K562 (cell line): ENCODE data around the gene HMX3. TPM values are rescaled to one million over a fixed set of nuclear protein-coding genes. Genes with fewer than 3 reads are reported as not detected.
A peak's percentile ranks its signal among the peaks of the same experiment; 100 is the strongest.

Source experiments
- BCLAF1 ChIP-seq, 2 experiments: fragments of 450-650 bp in 1 of 2; IDR thresholded peaks; 2 replicates each; pipeline ENCODE4 v1.6.1; 2011 to 2017; ENCODE audit warnings: low read depth in 2 of 2, antibody characterized with exemption in 1 of 2, borderline replicate concordance in 1 of 2, low read length in 1 of 2, mild to moderate bottlenecking in 1 of 2, mixed read lengths in 1 of 2; ENCODE audit not compliant: control insufficient read depth in 1 of 2
- CSDE1 ChIP-seq, 2 experiments: fragments of 450-650 bp; IDR thresholded peaks; 2 replicates each; pipeline ENCODE4 v1.6.1; 2016; ENCODE audit warnings: mild to moderate bottlenecking in 1 of 2
- FOXA3 ChIP-seq, 2 experiments: fragments of 450-650 bp in 1 of 2; sonication (generic) in 1 of 2; formaldehyde crosslinking; IDR thresholded peaks in 1 of 2; conservative IDR thresholded peaks in 1 of 2; 2 replicates each; pipeline versions ENCODE4 v1.4.0 to v1.8.0; 2020 to 2022; ENCODE audit warnings: mild to moderate bottlenecking in 2 of 2, missing genetic modification reagents in 1 of 2
- HCFC1 ChIP-seq: IDR thresholded peaks from 2 replicates; pipeline ENCODE4 v1.6.1; 2012; ENCODE audit warnings: low read depth, low read length, improper control_type of control experiment
- MAFF ChIP-seq: IDR thresholded peaks from 2 replicates; pipeline ENCODE4 v1.6.1; 2012; ENCODE audit warnings: low read length, improper control_type of control experiment
- NCOR1 ChIP-seq: fragments of 450-650 bp; IDR thresholded peaks from 2 replicates; pipeline ENCODE4 v1.6.1; 2016; ENCODE audit warnings: mild to moderate bottlenecking, moderate library complexity
- NFIC ChIP-seq: fragments of 450-650 bp; IDR thresholded peaks from 2 replicates; pipeline ENCODE4 v1.6.1; 2017; ENCODE audit warnings: mild to moderate bottlenecking, inconsistent platforms
- PTBP1 ChIP-seq: fragments of 200-400 bp; formaldehyde crosslinking; IDR thresholded peaks from 2 replicates; pipeline ENCODE4 v1.6.1; 2017; ENCODE audit warnings: low read depth, low read length
- RBM17 ChIP-seq: fragments of 200-400 bp; formaldehyde crosslinking; IDR thresholded peaks from 2 replicates; pipeline ENCODE4 v1.6.1; 2017; ENCODE audit warnings: low read depth, mild to moderate bottlenecking, low read length, borderline replicate concordance
- RBM39 ChIP-seq: fragments of 200-400 bp; formaldehyde crosslinking; optimal IDR thresholded peaks from 2 replicates; pipeline ENCODE3; 2018; ENCODE audit warnings: low read depth, low read length
- SIN3A ChIP-seq, 2 experiments: fragments of 150-350 bp in 1 of 2; IDR thresholded peaks; 2 replicates each; pipeline ENCODE4 v1.6.1; 2011 to 2016; ENCODE audit warnings: borderline replicate concordance in 2 of 2, low read depth in 2 of 2, low read length in 2 of 2, mild to moderate bottlenecking in 2 of 2, moderate library complexity in 2 of 2; ENCODE audit not compliant: control insufficient read depth in 1 of 2
- TGIF2 ChIP-seq: sonication (generic); formaldehyde crosslinking; IDR thresholded peaks from 2 replicates; pipeline ENCODE4 v1.8.1; 2022; ENCODE audit warnings: mild to moderate bottlenecking, missing genetic modification reagents, moderate library complexity
- ZBTB7A ChIP-seq: IDR thresholded peaks from 2 replicates; pipeline ENCODE4 v1.6.1; 2011; ENCODE audit warnings: low read depth, mild to moderate bottlenecking, low read length, moderate library complexity, borderline replicate concordance; ENCODE audit not compliant: control insufficient read depth
- ZHX1 ChIP-seq: fragments of 150-350 bp; conservative IDR thresholded peaks from 2 replicates; pipeline ENCODE4 v1.6.1; 2014; ENCODE audit warnings: low read length
- ZNF174 ChIP-seq: fragments of 250-450 bp; sonication (Bioruptor Pico); IDR thresholded peaks from 2 replicates; pipeline ENCODE4 v1.4.0; 2020; ENCODE audit warnings: mild to moderate bottlenecking
- ZNF609 ChIP-seq: sonication (generic); formaldehyde crosslinking; IDR thresholded peaks from 2 replicates; pipeline ENCODE4 v1.8.1; 2023; ENCODE audit warnings: missing genetic modification reagents, mild to moderate bottlenecking, borderline replicate concordance
- ZNF695 ChIP-seq: fragments of 450-650 bp; formaldehyde crosslinking; IDR thresholded peaks from 2 replicates; pipeline ENCODE4 v1.4.0; 2020; ENCODE audit warnings: mild to moderate bottlenecking, moderate library complexity
- polyA plus RNA-seq, 8 experiments: library from polyadenylated mRNA; depleted of rRNA in 4 of 8; stranded (reverse) in 5 of 8; unstranded in 3 of 8; fragments of >200 nt; fragmentation: Nextera tagmentation in 2 of 8; fragmentation: Illumina TruSeq in 1 of 8; extraction: Ambion mirVana in 2 of 8; extraction: Trizol in 1 of 8; gene quantifications; 2 replicates each; pipeline versions ENCODE4 v1.2.1 to v1.2.3, GENCODE V29; 2011 to 2014; ENCODE audit warnings: inconsistent platforms in 1 of 8, missing spikeins in 1 of 8
- total RNA-seq, 7 experiments: library from RNA; depleted of rRNA in 6 of 7; stranded (reverse); fragments of >200 nt in 6 of 7; fragmentation: Illumina TruSeq in 2 of 7; extraction: Trizol in 2 of 7; gene quantifications; 2 replicates each; pipeline versions ENCODE4 v1.2.1 to v1.2.3, GENCODE V29; 2011 to 2021; ENCODE audit warnings: low replicate concordance in 1 of 7

Gene HMX3
- total and polyA plus RNA-seq, 9 of the 15 experiments (the other 6 are each of a cell fraction or from before 2014, with no cell fraction given): 0.55 to 43.5 (median 7.4) TPM; not detected in 2

- TF ChIP-seq ZNF695 (no peak), RBM17 (no peak), ZNF174 (no peak), NCOR1 (no peak), SIN3A (IDR thresholded peaks at IDR 0.05; ENCODE audit: borderline replicate concordance in 2 of 2, control insufficient read depth in 1 of 2, low read depth in 2 of 2, low read length in 2 of 2) (no peak), ZHX1 (no peak), RBM39 (no peak), FOXA3 (CRISPR knock-in tag; conservative IDR thresholded peaks at IDR 0.05 in 1 of 2, IDR thresholded peaks at IDR 0.05 in 1 of 2) (no peak), TGIF2 (CRISPR knock-in tag) (no peak), MAFF (no peak), NFIC (no peak), PTBP1 (no peak), HCFC1 (peak; percentile 98), ZBTB7A (no peak), CSDE1 (IDR thresholded peaks at IDR 0.05) (no peak), BCLAF1 (IDR thresholded peaks at IDR 0.05; ENCODE audit: borderline replicate concordance in 1 of 2, control insufficient read depth in 1 of 2, low read depth in 2 of 2, low read length in 1 of 2) (no peak), ZNF609 (CRISPR knock-in tag) (no peak)
Observed at GRCh38 chr10:123154092-123154710, 18.4 kb downstream of the HMX3 start, which contains the start of gene BUB3 (continued).
